IPS-11a (cell line): Measurements from ENCODE around the gene NT5M.

Experiments used
- H3K4me3 ChIP-seq: one replicate; pipeline ENCODE4 v1.5.1; 2013; ENCODE audit warnings: low read depth, low read length, control low read depth

NT5M gene

DNA sequence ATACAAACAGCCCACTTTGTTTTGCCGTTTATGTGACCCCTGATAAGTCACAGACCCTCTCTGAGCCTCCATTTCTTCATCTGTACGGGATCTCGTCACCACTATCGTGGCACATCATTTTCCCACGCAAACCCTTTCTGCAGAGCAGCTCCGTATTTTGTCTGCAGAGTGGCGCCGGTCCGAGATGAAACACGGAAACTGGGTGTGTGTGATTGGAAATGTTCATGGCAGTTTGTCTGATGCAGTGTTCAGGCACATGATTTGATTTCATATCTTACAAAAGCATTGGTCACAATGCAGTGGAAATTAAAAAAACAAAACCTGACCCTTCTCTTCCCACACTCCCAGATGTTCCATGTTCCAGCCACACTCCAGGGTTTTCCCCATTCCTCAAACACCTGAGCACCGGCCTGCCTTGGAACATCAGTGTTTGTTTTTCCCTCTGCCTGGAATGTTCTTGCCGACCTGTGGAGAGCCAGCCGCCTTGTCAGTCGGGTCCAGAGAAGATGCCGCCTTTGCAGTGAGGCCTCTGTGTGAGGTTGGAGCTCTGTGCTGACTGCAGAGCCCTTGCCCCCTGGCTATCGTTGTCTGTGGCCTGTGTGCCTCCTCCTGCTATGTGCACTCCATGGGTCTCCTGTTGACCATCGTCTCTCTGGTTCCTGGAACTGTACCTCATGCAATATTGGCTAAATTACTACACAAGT is 39.2 kb downstream of the NT5M start:
- no peak overlapping the region for H3K4me3 ChIP-seq

- no peak overlapping the region for H3K4me3 ChIP-seq
These were observed 40.1 kb downstream of the NT5M start for GRCh38 chr17:17343160-17343735.

DNA sequence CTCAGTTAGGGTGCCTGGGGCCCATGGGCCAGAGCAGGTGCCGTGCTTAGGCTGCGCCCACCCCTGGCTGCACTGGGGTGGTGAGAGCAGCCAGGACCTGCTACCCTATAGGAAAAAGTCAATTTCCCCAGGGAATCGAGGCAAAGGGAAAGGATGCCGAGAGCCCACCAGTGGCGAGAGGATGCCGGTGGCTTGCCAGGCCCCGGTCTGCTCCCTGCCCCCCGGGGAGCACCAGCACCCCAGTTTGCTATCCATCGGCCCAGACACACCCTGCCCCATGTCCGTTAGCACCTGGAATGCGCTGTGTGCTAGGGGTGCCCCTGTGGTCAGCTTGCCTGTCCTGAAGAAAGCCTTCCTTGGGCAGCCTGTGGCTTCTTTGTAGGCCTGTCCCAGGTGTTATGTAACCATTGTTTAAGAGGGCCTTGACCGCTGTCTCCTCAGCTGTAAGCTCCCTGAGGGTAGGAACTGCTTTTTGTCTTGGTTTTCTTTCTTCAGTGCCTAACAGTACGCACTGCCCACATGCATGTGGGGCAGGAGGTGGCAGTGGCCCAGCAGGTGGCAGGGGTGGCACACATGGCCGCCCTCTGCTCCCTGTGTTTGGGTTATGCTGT is 40.8 kb downstream of the NT5M start:
- H3K4me3 ChIP-seq = no peak overlapping the region

- H3K4me3 ChIP-seq = no peak overlapping the region
These were observed 41.5 kb downstream of the NT5M start for GRCh38 chr17:17344507-17345293.

DNA sequence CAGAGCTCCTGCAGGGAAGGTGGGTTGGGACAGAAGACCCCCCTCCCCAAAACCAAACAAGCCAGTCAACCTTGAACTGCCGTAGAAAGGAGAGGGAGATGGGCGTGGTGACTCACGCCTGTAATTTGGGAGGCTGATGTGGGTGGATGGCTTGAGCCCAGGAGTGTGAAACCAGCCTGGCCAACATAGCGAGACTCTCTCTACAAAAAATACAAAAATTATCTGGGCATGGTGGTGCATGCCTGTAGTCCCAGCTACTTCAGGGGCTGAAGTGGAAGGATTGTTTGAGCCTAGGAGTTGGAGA is 42.1 kb downstream of the NT5M start:
- no peak overlapping the region for H3K4me3 ChIP-seq

DNA sequence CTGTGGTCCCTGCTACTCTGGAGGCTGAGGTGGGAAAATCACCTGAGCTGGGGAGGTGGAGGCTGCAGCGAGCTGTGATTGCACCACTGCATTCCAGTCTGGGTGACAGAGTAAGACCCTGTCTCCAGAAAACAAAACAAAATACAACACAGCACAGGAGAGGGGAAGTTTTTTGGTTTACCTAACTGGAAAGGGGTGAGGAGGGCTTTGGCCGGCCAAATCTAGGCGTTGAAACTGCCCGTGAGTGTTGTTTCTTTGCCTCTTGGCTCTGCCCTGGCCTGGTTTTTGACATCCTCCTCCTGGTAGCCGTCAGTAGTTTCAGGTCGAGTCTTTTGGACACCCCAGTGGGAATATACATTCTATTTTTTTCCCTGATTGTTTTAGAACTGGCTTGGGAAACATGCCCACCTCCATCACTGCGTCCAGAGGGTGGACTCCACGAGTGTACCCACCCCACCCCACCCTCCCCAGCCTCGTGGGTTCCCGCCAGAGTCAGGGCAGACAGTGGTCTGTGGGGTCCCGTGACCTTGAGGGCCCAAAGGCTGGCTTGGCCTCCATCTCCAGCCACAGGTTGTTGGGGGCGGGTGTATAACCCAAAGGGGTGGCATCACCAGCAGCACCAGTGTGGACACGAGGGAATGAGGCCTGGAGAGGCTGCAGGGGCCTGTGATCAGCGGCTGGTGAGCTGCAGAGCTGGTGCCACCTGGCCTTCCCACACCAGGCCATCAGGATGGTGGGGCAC is 42.7 kb downstream of the NT5M start:
- no peak overlapping the region for H3K4me3 ChIP-seq

DNA sequence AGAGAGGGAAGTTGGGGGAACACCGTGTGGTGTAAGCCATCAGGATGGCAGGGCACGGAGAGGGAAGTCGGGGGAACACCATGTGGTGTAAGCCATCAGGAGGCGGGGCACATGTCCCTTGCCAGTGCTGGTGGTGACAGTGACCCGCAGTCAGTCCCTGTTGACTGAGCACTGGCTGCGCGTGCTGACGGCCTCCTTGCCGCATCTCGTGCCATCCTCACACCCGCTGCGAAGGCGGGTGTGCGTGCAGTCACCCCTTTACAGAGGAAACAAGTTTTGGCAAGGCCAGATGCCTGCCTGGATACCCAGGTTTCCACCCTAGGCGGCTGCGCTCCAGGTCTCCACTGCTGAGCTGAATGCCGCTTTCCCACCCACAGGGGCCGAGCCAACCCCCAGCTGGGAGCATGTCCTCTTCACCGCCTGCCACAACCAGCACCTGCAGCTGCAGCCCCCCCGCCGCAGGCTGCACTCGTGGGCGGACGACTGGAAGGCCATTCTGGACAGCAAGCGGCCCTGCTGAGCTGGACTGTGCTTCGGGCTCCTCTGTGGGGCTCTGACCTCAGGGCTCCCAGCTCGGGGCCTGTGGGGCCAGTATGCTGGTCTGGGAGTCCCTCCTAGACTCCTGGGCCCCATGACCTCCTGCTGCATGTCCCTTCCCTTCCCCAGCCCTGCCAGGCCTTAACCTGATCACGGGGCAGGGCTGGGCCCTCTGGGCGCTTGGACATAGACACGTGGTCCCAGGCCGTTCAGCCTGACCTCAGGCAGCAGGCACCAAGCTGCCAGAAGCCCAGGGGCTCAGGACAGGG is 43.5 kb downstream of the NT5M start:
- H3K4me3 ChIP-seq = no peak overlapping the region

GRCh38 chr17:17347234-17347955 is 44.2 kb downstream of the NT5M start:
- H3K4me3 ChIP-seq = no peak overlapping the region

DNA sequence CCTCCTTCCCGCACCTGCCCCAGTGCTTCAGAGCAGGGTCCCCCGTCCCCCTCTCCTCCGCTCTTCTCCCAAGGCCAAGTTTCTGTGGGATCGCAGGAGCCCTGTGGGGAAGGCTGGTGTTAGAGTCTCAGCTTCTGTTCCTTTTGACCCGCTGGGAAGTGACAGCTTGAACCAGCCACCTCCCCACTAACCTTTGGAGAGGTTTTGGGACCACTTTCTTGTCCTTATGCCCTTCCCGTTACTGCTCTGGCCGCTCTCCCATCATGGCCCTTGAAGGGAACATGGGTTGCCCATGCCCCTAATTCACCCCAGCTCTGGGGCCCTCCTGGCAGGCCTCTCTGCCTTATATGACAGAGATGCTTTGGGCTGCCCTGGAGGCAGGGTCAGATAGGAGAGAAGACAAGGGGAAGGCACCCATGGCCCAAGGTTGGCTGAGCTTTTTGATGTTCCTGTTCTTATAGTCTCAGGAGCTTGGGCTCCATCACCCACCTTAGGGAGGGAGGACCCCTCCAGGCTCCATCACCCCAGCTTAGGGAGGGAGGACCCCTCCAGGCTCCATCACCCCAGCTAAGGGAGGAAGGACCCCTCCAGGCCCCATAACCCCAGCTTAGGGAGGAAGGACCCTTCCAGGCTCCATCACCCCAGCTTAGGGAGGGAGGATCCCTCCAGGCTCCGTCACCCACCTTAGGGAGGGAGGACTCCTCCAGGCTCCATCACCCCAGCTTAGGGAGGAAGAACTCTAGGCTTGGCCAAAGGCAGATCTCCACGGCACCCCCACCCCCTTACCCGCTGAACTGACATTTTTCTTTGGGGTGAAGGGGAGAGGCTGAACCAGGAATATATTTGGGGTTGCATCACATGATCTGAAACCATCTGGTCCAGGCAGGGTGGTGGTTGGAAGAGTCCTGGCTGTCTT is 45.0 kb downstream of the NT5M start:
- no peak overlapping the region for H3K4me3 ChIP-seq

GRCh38 chr17:17348872-17349723 is 45.9 kb downstream of the NT5M start:
- H3K4me3 ChIP-seq = no peak overlapping the region

GRCh38 chr17:17349724-17350106 is 46.5 kb downstream of the NT5M start:
- no peak overlapping the region for H3K4me3 ChIP-seq

DNA sequence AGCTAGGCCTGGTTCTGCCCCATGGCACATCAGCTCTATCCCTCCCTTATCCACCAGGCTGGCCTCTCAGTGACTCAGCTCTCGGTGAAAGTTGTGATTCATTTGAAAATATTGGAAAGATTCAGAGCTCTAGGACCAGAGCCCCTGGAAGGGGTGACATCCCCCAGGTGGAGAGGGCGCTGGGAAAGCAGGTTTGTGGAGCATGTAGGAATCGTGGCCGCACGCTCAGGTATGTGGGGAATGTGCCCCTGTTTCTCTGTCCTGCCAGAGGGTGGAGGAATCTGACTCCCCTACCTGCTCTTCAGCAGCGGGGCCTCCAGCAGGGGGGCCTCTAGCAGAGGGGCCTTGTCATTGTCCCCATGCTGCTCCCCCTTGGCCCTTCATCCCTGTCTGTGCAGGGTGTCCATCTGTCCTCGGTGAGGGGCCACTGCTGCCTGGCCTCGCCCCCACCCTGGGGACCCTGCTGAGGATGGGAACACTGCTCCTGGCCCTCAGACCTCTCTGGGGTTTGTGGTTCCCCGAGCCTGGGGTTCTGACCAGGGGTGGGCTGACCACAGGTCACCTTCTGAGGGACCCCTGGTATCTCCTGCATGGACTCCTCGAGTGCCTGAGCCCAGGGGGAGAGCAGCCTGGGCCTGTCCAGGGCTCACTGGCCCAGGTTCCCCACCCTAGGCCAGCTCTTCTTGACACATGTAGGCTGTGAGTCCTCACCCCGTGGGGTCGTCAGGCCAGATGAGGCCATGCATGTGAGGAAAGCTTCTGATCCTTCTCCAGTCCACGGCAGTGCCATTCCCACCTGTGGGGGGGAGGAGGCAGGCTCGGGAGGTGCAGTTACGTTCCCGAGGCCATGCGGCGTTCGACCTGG is 47.5 kb downstream of the NT5M start:
- no peak overlapping the region for H3K4me3 ChIP-seq

DNA sequence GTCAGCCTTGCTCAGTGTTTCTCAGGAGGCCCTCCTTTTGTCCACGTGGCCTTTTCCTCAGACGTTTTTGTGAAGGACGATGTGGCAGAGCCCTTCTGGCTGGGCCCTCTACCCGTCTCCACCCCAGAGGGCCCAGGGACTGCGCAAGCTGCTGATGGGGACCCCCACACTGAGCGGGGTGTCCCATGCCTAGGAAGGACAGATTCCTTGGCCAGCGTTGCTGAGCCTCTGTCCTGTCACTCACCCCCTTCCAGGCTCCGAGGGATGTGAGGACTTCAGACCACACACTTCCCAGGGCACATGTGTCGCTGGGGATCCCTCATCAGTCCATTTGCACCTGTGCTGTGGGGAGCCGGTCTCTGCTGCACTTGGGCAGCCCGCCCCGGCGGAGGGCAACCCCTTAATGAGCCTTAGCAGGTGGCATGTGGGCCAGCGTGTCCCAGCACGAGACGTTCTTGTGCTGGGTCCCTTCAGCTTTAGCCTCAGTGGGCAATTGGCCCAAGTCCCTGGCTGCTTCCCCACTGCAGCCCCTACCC is 48.3 kb downstream of the NT5M start:
- no peak overlapping the region for H3K4me3 ChIP-seq

- H3K4me3 ChIP-seq = no peak overlapping the region
These were observed 49.0 kb downstream of the NT5M start for GRCh38 chr17:17351901-17352781.

DNA sequence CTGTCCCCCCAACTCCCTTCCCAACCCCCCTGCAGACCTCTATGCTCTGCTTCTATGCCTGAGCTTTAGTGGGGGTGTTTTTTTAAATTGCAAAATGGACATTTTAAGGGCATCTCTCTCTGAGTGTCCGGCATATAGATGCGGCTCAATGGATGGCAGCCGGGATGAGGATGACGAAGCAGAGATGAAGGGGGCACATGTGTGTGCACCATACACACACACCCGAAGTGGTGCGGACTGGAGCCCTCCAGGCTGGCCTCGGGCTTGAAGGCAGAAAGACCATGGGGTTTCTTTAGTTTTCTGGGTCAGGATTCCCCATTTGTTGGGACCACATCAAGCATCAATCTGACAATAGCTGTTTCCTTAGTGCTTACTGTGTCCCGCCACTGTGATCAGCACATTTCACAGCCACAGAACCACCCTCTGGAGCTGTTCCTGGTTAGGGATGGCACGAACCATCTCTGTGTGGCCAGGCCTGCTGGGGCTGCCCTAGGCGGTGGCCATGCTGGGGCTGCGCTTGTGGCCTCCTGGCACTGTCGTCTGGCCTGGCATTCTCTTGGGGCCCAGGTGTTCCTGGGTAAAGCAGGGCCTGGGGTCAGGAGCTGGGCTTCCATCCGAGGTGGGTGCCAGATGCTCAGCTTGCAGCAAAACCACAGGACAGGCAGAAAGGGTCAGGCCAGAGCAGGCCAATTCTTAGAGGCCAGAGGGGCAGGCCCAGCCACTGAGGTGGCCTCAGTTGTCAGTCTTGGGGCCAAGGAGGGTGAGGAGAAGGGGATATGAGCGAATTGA is 49.9 kb downstream of the NT5M start:
- no peak overlapping the region for H3K4me3 ChIP-seq
